OCI-LY7 (cell line): Measurements from ENCODE around the gene LYPD5. TPM values are rescaled to one million over a fixed set of nuclear protein-coding genes. Genes with fewer than 3 reads are reported as not detected.

Experiments
- BruUV-seq: library from RNA; stranded (reverse); fragments of 400-500 nt; replicated peaks from 2 replicates; lab custom pipeline; 2021; lab: Mats Ljungman, UMichigan
- CTCF ChIA-PET: fragments of 300-600 bp; sonication (Branson Sonifier 250); formaldehyde crosslinking; loops from one replicate; lab custom pipeline; 2022; ENCODE audit warnings: antibody characterized with exemption; ENCODE audit not compliant: unreplicated experiment; lab: Charles Lee
- POLR2A ChIA-PET: fragments of 300-600 bp; sonication (Branson Sonifier 250); formaldehyde crosslinking; loops from one replicate; lab custom pipeline; 2022; ENCODE audit warnings: antibody characterized with exemption; lab: Charles Lee
- DNase-seq: peaks from one replicate; pipeline ENCODE4 v3.0.0-alpha.2; 2015; ENCODE audit warnings: low spot score
- H2AFZ ChIP-seq: fragments of 200-600 bp; sonication (generic), shearing (Covaris generic); 2 replicates; pipeline ENCODE4 v1.6.1; 2014; ENCODE audit warnings: mild to moderate bottlenecking, antibody characterized with exemption, low read length, moderate library complexity
- H3K27ac ChIP-seq: fragments of 200-600 bp; sonication (generic); 2 replicates; pipeline ENCODE4 v1.5.1; 2014; ENCODE audit warnings: mixed run types, low read depth, mild to moderate bottlenecking, moderate library complexity, low read length, inconsistent platforms; ENCODE audit not compliant: poor library complexity, severe bottlenecking
- H3K36me3 ChIP-seq: fragments of 200-600 bp; sonication (generic); 2 replicates; pipeline ENCODE4 v1.6.1; 2014; ENCODE audit warnings: mild to moderate bottlenecking, antibody characterized with exemption, low read length, moderate library complexity, mixed read lengths; ENCODE audit not compliant: insufficient read depth
- H3K4me1 ChIP-seq: fragments of 200-600 bp; sonication (generic); 2 replicates; pipeline ENCODE4 v1.5.1; 2014; ENCODE audit warnings: mild to moderate bottlenecking, low read length; ENCODE audit not compliant: insufficient read depth, poor library complexity, severe bottlenecking
- H3K4me2 ChIP-seq: fragments of 200-600 bp; sonication (generic); 2 replicates; pipeline ENCODE4 v1.6.1; 2014; ENCODE audit warnings: mild to moderate bottlenecking, low read length
- H3K4me3 ChIP-seq: fragments of 200-600 bp; sonication (generic); 2 replicates; pipeline ENCODE4 v1.5.1; 2014; ENCODE audit warnings: mild to moderate bottlenecking, low read depth, low read length; ENCODE audit not compliant: poor library complexity, severe bottlenecking
- H3K79me2 ChIP-seq: fragments of 200-600 bp; sonication (generic); 2 replicates; pipeline ENCODE4 v1.6.1; 2016; ENCODE audit warnings: low read depth, mild to moderate bottlenecking, low read length, moderate library complexity, mixed read lengths; ENCODE audit not compliant: insufficient read depth
- H3K9me2 ChIP-seq: fragments of 200-600 bp; sonication (generic); 2 replicates; pipeline ENCODE4 v1.6.1; 2016; ENCODE audit warnings: mild to moderate bottlenecking, low read length, mixed read lengths; ENCODE audit not compliant: insufficient read depth
- H3K9me3 ChIP-seq: fragments of 200-600 bp; sonication (generic); 2 replicates; pipeline ENCODE4 v1.6.1; 2014; ENCODE audit warnings: mild to moderate bottlenecking, mixed run types, low read length, mixed read lengths
- H4K20me1 ChIP-seq: fragments of 200-600 bp; sonication (generic); 2 replicates; pipeline ENCODE4 v1.6.1; 2014; ENCODE audit warnings: mild to moderate bottlenecking, antibody characterized with exemption, low read length, moderate library complexity, mixed read lengths; ENCODE audit not compliant: insufficient read depth
- EZH2phosphoT487 ChIP-seq: fragments of 200-600 bp; sonication (generic); IDR thresholded peaks from 2 replicates; pipeline ENCODE4 v1.6.1; 2018; ENCODE audit warnings: low read depth, borderline replicate concordance, mild to moderate bottlenecking, mixed run types, antibody characterized with exemption, low read length, moderate library complexity, mixed read lengths
- intact Hi-C: fragments of 100-400 bp; cut with micrococcal nuclease; formaldehyde crosslinking; loops from one replicate; pipeline ENCODE4 v1.10.0; 2022; ENCODE audit not compliant: unreplicated experiment
- total RNA-seq, 2 experiments: library from RNA; depleted of rRNA in 1 of 2; stranded (reverse); fragments of >200 nt in 1 of 2; shearing (Covaris generic) in 1 of 2; gene quantifications; 2 replicates each; pipeline ENCODE4 v1.2.3, GENCODE V29; 2014 to 2022
- TF ChIP-seq, protein P1 (sequence below): fragments of 200-600 bp; sonication (generic); conservative IDR thresholded peaks from 2 replicates; pipeline ENCODE4 v1.5.1; 2014; ENCODE audit warnings: mild to moderate bottlenecking, antibody characterized with exemption, low read length, moderate library complexity, mixed read lengths

Gene LYPD5
- total RNA-seq, 2 experiments from 2014 or later = not detected

DNA sequence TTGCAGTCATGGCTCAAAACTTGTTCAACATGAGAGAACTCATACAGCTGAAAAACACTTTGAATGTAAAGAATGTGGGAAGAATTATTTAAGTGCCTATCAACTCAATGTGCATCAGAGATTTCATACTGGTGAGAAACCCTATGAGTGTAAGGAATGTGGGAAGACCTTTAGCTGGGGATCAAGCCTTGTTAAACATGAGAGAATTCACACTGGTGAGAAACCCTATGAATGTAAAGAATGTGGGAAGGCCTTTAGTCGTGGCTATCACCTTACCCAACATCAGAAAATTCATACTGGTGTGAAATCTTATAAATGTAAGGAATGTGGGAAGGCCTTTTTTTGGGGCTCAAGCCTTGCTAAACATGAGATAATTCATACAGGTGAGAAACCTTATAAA is 45.0 kb upstream of the LYPD5 start:
- Histone ChIP-seq H3K36me3 (no peaks in the 10 kb centered on the region), H2AFZ (no peak overlapping the region), H3K9me2 (no peaks in the 10 kb centered on the region), H3K27ac (no peak overlapping the region), H4K20me1 (no peaks in the 10 kb centered on the region), H3K4me3 (no peak overlapping the region), H3K79me2 (no peaks in the 10 kb centered on the region), H3K9me3 (peaks cover 55% of the 10 kb centered on the region), H3K4me1 (no peaks in the 10 kb centered on the region), H3K4me2 (no peak overlapping the region)
- intact Hi-C loops = no loop called here
- POLR2A ChIA-PET = no interaction called here
- BruUV-seq = no TSS peak
- DNase-seq = no peak
- TF ChIP-seq EZH2phosphoT487 = no peak
- TF ChIP-seq, protein P1, sequence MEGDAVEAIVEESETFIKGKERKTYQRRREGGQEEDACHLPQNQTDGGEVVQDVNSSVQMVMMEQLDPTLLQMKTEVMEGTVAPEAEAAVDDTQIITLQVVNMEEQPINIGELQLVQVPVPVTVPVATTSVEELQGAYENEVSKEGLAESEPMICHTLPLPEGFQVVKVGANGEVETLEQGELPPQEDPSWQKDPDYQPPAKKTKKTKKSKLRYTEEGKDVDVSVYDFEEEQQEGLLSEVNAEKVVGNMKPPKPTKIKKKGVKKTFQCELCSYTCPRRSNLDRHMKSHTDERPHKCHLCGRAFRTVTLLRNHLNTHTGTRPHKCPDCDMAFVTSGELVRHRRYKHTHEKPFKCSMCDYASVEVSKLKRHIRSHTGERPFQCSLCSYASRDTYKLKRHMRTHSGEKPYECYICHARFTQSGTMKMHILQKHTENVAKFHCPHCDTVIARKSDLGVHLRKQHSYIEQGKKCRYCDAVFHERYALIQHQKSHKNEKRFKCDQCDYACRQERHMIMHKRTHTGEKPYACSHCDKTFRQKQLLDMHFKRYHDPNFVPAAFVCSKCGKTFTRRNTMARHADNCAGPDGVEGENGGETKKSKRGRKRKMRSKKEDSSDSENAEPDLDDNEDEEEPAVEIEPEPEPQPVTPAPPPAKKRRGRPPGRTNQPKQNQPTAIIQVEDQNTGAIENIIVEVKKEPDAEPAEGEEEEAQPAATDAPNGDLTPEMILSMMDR = no peak
- CTCF ChIA-PET = no interaction called here

DNA sequence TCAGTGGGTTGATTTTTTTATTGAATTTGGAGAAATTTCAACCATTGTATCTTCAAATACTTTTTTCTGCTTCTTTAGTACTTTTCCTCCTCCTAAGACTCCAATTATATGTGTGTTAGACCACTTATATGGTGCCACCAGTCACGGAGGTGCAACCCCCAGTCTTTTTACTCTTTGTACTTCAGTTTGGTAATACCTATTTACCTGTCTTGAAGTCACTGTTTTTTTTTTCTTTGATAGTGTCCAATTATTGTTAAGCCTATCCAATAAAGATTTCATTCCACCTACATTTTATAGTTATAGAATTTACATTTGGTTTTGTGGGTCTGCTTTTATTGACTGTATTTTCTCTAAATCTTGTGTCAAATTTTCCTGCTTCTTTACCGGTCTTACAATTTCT is 39.8 kb upstream of the LYPD5 start:
- intact Hi-C loops = no loop called here
- Histone ChIP-seq H4K20me1 (no peaks in the 10 kb centered on the region), H3K36me3 (no peaks in the 10 kb centered on the region), H3K4me2 (no peak overlapping the region), H3K4me3 (no peak overlapping the region), H3K27ac (no peak overlapping the region), H3K9me3 (peaks cover 38% of the 10 kb centered on the region), H3K79me2 (no peaks in the 10 kb centered on the region), H2AFZ (no peak overlapping the region), H3K4me1 (no peaks in the 10 kb centered on the region), H3K9me2 (no peaks in the 10 kb centered on the region)
- no TSS peak for BruUV-seq
- POLR2A ChIA-PET = no interaction called here
- CTCF ChIA-PET = no interaction called here
- peak; percentile 1 for DNase-seq
- TF ChIP-seq, protein P1 = no peak
- no peak for TF ChIP-seq EZH2phosphoT487

DNA sequence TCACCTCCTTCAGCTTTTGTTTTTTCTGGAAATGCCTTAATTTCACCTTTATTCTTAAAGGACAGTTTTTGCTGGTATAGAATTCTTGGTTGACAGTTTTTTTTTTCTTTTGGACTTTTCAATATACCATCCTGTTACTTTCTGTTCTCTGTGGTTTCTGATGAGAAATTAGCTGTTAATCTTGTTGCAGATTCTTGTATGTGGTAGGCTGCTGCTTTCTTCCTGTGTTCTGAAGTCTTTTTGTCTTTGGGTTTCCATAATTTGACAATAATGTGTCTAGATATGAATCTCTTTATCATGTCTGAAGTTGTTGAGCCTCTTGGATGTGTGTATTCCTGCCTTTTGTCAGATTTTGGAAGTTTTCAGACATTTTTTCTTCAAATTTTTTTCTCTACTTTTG is 36.9 kb upstream of the LYPD5 start:
- Histone ChIP-seq H3K4me1 (no peaks in the 10 kb centered on the region), H3K4me2 (no peak overlapping the region), H3K79me2 (no peaks in the 10 kb centered on the region), H2AFZ (no peak overlapping the region), H3K9me3 (peaks cover 21% of the 10 kb centered on the region; the same call in 1 of the 2 replicates), H3K27ac (no peak overlapping the region), H3K36me3 (no peaks in the 10 kb centered on the region), H3K9me2 (no peaks in the 10 kb centered on the region), H3K4me3 (no peak overlapping the region), H4K20me1 (no peaks in the 10 kb centered on the region)
- ChIA-PET CTCF (no interaction called here), POLR2A (interaction anchor here (1.0 kb wide), 1 partner anchor 43 kb away, joined by 3 read pairs; no protein-coding TSS in a partner anchor)
- no peak for DNase-seq
- intact Hi-C loops = no loop called here
- no TSS peak for BruUV-seq
- TF ChIP-seq, protein P1 = no peak
- TF ChIP-seq EZH2phosphoT487 = no peak
